ENCODE data around the gene SAT1.

SAT1 gene

DNA sequence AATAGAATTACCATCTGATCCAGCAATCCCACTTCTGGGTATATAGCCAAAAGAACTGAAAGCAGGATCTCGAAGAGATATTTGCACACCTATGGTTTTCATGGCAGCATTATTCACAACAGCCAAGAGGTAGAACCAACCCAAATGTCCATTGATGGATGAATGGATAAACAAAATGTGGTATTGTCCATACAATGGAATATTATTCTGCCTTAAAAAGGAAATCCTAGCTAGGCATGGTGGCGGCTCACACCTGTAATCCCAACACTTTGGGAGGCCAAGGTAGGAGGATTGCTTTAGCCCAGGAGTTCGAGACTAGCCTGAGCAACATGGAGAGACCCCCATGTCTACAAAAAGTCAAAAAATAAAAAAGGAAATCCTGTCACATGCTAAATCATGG lies 27.3 kb downstream of the SAT1 start:
- no peak for DNase-seq (ENCODE audit: low read depth, low spot score)

DNA sequence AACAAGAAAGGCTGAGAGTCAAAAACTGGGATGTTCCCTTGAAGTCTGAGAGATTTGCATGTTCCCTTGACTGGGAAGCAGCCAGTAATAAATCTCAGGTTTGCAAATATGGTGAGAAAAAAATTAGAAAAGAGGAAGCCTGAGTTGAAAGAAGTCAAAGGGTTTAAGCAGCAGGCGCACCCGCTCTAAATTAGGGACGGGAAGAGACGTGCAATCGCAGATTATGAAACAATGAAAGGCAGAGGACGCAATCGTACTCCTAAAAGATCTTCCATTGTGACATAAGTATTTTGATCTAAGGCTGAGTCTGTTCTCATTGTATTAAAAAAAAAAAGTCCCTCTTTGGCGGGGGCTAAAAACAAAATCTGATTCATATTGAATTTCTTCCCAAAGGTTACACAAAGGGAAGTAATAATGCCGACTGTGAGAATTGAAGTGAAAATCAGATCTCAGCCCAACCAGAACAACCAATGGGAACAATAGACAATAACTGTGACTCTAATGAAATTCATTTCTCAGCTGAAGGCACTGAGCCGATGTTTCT lies 28.2 kb downstream of the SAT1 start:
- no peak for DNase-seq (ENCODE audit: low read depth, low spot score)

DNA sequence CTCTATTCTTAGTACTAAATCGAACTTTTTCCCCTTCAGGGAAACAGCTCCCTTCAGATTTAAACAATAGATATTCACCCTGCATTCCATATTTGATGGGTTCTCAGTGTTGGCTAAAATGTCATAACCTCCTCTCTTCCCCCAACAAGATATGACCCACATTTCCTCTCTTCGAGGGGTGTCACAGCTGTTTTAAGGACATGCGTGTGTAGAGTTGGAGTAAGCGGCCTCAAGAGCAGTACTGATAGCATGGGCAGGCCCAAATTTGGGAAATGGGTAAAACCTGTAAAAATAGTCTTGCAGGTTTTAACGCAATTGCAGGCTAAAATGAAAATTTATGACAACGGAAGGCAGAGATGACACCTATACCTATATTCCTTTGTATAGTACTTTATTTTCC lies 28.7 kb downstream of the SAT1 start:
- DNase-seq (ENCODE audit: low read depth, low spot score) = no peak

DNA sequence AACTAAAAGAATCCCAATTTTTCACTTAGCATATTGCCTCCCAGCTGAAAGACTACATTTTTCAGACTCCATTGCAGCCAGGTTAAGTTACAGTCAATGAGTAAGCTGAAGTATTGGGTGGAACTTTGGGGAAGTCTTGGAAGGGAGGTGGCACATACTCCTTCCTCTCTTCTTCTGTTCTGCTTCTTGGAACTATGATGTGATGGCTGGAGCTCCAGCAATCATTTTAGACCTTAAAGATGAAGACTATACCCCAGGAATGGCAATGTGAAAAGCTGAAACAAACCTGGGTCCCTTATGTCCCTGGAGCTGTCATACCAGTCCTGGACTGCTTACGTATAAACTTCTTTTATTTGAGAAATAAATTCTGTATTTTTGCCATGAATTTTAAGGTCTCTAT lies 30.8 kb downstream of the SAT1 start:
- DNase-seq (ENCODE audit: low read depth, low spot score) = no peak

DNA sequence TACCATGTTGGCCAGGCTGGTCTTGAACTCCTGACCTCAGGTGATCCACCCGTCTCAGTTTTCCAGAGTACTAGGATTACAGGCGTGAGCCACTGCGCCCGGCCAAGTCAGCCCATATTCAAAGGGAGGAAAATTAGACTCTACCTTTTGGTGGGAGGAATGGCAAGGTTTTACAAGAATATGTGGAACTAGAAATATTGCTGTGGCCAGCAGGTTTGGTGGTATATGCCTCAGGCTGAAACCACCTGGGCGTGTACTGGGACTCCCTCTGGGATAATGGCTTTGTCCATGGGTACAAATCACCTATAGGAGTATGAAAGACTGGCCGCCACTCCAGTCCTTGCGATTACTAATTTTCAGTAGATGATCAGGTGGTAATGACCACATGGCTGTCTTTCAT lies 32.4 kb downstream of the SAT1 start:
- no peak for DNase-seq (ENCODE audit: low read depth, low spot score)

DNA sequence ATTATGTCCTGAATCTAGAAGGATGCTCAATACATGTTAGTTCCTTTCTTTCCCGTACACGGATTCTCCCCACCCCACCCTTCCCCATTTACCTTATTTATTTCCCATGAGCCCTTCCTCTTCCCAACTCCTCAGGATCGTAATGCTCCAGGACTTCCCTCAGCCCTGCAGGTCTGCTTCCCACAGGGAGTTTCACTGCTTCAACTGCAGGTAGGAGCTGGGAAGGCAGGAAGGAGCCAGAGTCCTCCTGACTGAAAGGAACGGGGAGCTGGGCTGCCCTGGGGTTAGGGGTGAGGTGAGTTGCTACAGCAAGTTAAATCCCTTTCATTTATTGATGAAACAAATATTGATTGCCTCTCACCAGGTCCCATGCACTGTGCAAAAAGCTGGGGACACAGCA lies 33.2 kb downstream of the SAT1 start:
- no peak for DNase-seq (ENCODE audit: low read depth, low spot score)

DNA sequence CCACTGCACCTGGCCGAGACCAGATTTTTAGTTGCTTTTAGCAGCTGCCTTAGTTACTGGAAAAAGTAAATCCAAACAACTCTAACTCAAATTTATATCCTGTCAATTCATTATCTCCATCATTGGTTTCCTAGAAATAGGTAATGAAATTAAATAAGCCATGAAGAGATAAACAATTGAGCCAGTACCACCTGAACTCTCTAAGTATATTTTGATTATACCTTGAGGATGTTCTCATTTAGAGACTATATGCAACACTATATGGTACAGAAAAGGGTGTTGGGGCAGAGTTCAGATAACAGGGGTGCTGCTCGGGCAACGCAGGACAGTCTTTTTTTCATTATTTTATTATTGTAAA lies 35.0 kb downstream of the SAT1 start:
- DNase-seq (ENCODE audit: low read depth, low spot score) = no peak

DNA sequence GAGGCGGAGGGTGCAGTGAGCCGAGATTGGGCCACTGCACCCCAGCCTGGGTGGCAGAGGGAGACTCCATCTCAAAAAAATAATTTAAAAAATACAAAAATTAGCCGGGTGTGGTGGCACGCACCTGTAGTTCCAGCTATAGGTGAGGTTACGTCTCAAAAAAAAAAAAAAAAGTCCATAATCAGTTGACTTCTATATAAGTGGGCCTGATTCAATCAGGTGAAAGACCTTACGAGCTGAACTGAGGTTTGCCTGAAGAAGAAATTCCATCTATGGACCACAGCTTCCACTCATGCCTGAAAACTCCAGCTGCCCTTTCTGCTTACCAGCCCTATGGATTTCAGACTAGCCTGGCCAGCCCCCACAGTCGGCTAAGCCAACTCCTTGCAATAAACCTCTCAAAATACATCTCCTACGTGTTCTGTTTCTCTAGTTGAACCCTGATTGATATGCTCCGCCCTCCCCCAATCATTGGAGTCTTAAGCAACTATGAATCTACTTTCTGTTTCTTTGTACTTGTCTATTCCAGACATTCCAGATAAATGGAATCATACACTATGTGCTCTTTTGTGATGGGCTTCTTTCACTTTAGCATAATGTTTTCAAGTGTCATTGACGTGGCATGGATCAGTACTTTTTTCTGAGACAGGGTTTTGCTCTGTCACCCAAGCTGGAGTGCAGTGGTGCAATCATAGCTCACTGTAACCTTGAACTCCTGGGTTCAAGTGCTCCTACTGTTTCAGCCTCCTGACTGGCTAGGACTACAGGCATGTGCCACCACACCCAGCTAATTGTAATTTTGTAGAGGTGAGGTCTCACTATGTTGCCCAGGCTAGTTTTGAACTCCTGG lies 36.6 kb downstream of the SAT1 start:
- no peak for DNase-seq (ENCODE audit: low read depth, low spot score)

DNA sequence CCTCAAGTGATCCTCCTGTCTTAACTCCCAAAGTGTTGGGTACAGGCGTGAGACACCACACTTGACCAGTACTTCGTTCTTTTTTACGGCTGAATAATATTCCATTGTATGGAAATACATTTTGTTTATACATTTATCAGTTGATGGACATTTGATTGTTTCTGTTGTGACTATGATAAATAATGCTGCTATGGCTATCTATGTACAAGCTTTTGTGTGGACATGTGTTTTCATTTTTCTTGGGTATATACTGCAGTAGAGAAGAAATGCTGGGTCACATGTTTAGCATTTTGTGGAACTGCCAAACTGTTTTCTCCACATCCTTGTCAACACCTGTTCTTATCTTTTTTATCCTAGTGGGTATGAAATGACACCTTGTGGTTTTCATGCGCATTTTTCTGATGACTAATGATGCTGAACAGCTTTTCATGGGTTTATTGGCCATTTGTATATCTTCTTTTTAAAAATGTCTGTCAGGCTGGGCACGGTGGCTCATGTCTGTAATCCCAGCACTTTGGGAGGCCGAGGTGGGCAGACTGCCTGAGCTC lies 37.3 kb downstream of the SAT1 start:
- no peak for DNase-seq (ENCODE audit: low read depth, low spot score)

DNA sequence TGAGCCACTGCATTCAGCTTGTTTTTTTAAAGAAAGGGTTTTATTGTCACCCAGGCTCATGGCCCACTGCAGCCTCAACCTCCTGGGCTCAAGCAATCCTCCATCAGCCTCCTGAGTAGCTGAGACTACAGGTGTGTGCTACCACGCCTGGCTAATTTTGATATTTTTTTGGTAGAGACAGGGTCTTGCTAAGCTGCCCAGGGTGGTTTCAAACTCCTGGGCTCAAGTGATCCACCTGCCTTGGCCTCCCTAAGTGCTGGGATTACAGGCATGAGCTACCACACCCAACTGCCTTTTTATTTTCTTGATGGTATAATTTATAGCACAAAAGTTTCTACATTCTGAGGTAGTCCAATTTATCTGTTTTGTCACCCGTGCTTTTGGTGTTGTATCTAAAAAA lies 38.9 kb downstream of the SAT1 start:
- DNase-seq (ENCODE audit: low read depth, low spot score) = no peak

DNA sequence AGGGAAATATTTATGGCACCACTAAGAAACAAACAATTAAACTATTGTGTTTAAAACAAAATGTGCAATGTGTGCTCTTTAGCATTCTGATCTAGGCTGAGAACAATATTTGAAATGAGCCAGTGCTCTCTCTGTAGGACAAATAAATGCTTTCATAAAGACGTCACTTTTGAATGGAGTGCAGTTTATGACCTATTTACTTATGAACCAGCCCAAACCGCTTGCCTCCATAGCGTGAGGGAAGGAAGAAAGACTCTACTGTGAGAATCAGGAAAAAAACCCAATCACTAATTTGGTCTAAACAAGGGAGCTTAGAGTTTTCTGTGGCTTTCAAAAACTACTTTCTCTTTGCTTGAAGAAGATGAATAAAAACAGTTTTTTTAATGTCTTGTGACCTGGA lies 39.4 kb downstream of the SAT1 start:
- no peak for DNase-seq (ENCODE audit: low read depth, low spot score)

DNA sequence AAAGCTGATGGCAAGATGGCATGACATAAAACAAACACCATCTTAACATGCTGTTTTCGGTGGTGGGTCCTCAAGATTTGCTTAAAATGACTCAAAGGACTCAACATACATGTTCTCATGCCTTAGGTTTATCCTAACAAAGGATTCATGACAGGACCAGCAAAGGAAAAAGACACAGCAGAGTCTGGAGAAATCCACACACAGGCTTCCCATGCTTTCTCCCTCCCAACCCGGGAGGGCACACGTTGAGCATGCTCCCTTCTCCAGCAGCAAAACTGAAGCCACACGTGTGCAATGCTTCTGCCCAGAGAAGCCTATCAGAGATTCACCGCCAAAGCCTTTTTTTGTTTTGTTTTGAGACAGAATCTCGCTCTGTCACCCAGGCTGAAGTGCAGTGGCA lies 39.9 kb downstream of the SAT1 start:
- no peak for DNase-seq (ENCODE audit: low read depth, low spot score)

DNA sequence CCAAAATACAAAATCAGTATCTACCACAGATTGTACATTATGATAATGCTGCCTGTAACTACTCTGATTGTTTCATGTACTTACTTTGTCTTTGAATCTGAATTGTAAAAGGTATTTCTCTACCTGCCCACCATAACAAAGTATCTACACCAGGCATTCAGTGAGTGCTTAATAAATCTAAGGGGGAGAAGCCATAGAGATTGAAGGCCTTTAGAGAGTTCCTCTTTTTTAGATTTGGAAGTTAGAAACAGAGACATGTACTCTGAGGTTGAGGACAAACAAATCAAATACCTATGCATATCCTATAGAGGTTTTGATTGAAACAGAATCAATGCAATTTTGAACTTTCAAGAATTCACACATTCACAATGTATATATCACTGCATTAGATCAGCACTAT lies 42.7 kb downstream of the SAT1 start:
- DNase-seq (ENCODE audit: low read depth, low spot score) = no peak

DNA sequence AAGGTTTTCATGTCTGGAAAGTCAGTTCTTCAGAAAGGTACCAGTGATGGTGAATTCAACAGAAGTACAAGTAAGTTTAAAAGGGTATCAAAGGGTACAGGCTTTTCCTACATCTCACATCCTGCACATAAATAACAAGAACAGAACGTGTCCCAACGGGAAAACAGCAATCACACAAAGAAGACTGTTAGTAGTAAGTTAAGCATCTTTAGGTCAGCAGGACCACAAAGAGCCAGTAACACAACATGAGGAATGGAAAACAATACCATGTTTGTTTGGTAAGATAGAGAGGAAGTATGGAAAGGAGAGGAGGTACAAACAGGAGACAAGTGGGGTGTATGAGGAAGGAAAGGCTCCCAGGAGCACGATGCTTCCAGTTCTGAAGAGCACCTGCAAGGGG lies 43.2 kb downstream of the SAT1 start:
- DNase-seq (ENCODE audit: low read depth, low spot score) = no peak

DNA sequence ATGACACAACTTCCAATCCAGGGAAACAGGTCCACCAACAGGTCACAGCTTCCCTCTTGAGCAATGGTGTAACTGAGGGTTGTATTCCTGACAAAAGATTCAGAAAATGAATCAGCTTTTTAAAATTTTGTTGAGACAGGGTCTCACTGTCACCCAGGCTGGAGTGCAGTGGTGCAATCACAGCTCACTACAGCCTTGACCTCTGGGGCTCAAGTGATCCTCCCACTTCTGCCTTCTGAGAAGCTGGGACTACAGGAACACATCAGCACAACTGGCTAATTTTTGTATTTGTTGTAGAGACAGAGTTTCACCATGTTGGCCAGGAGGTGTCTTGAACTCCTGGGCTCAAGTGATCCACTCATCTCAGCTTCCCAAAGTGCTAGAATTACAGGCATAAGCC lies 43.7 kb downstream of the SAT1 start:
- no peak for DNase-seq (ENCODE audit: low read depth, low spot score)

DNA sequence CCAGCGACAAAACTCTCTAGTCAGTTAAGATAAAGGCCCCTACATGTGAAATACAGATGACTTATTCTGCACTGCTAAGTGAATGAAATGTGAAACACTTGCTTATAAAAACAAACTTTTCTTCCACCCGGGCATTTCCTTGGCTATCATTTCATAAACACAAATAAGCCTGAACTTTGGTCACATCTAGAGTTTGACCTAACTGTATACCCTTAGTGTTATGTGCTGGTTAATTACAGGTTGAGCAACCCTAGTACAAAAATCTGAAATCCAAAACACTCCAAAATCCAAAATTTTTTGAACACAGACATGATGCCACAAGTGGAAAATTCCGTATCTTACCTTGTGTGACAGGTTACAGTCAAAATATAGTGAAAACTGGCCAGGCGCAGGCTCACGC lies 45.9 kb downstream of the SAT1 start:
- DNase-seq (ENCODE audit: low read depth, low spot score) = no peak

DNA sequence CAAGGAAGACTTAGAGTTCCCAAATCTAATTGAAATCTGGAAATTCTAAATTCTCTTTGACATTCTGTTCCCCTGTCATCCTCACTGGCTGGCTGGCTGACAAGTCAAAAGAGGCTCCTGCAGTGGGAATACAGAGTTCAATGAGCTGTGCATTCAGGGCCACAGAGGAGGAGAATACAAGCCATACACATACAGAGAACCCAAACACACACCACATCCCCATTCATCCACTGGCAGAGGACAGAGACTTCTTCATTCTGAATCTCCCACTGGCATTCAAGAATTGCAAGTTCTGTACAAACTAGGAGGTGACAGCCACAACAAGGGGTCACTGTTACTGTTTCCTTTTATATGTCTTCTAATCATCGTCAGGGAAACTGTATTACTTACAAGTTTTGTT lies 49.7 kb downstream of the SAT1 start:
- DNase-seq (ENCODE audit: low read depth, low spot score) = no peak
